Prostate gland (tissue), 2 donors: ENCODE data around the gene CHI3L1.

Source experiments
- POLR2A ChIP-seq: fragments of 450-650 bp; IDR thresholded peaks from one replicate; pipeline ENCODE4 v1.6.1; 2016; ENCODE audit warnings: antibody characterized with exemption, mild to moderate bottlenecking
- TF ChIP-seq, protein P1 (sequence below), 4 experiments: fragments of 200-600 bp in 2 of 4; fragments of 450-650 bp in 2 of 4; sonication (generic) in 2 of 4; IDR thresholded peaks; 1 replicate in 3 of 4; 2 replicates in 1 of 4; pipeline ENCODE4 v1.5.1; 2016 to 2019; ENCODE audit warnings: antibody characterized with exemption in 4 of 4, mild to moderate bottlenecking in 2 of 4, moderate library complexity in 2 of 4

- TF ChIP-seq, protein P1, sequence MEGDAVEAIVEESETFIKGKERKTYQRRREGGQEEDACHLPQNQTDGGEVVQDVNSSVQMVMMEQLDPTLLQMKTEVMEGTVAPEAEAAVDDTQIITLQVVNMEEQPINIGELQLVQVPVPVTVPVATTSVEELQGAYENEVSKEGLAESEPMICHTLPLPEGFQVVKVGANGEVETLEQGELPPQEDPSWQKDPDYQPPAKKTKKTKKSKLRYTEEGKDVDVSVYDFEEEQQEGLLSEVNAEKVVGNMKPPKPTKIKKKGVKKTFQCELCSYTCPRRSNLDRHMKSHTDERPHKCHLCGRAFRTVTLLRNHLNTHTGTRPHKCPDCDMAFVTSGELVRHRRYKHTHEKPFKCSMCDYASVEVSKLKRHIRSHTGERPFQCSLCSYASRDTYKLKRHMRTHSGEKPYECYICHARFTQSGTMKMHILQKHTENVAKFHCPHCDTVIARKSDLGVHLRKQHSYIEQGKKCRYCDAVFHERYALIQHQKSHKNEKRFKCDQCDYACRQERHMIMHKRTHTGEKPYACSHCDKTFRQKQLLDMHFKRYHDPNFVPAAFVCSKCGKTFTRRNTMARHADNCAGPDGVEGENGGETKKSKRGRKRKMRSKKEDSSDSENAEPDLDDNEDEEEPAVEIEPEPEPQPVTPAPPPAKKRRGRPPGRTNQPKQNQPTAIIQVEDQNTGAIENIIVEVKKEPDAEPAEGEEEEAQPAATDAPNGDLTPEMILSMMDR (IDR thresholded peaks at IDR 0.05) = no peak
- TF ChIP-seq POLR2A = no peak
Measured at GRCh38 chr1:203130358-203130985, 56.0 kb downstream of the CHI3L1 start.
